Hindlimb muscle (tissue), 1 donor: Measurements from ENCODE around the gene EYS. TPM values are rescaled to one million over a fixed set of nuclear protein-coding genes. Genes with fewer than 3 reads are reported as not detected.
"Not testable (repeated sequence)": the region's sequence is repeated elsewhere in the genome, so short reads cannot be mapped to it uniquely, and the experiment has no call there.

Experiments used
- DNase-seq: peaks from one replicate; pipeline ENCODE4 v3.0.0-alpha.2; 2013
- polyA plus RNA-seq: library from polyadenylated mRNA; unstranded; fragments of 120-200 nt; gene quantifications from one replicate; pipeline ENCODE4 v1.2.1, GENCODE V29; 2013; ENCODE audit not compliant: insufficient read length

EYS gene
- polyA plus RNA-seq, 1 donor: 0.59 TPM

- no peak for DNase-seq
These were observed 256.6 kb downstream of the EYS start for GRCh38 chr6:65450451-65450850.

GRCh38 chr6:65449926-65450325 is 257.1 kb downstream of the EYS start:
- DNase-seq: no peak

DNA sequence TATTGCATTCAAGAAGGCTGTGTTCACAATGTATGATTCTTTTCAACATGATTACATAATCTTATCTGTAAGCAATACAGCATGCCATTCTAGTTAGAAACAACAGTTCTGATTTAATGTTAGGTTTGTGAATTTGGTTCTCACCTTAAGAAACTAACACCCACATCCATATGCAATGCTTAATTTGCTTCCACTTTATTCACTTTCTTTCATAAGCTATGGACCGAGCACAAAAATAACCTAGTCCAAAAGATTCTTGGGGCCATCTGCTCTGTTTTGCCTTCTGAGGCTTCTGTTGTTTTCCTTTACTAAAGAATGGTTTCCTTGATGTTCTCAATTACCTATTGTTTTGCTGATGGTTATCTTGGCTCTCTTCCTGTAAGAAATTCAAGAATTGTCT is 258.2 kb downstream of the EYS start:
- DNase-seq: no peak

DNA sequence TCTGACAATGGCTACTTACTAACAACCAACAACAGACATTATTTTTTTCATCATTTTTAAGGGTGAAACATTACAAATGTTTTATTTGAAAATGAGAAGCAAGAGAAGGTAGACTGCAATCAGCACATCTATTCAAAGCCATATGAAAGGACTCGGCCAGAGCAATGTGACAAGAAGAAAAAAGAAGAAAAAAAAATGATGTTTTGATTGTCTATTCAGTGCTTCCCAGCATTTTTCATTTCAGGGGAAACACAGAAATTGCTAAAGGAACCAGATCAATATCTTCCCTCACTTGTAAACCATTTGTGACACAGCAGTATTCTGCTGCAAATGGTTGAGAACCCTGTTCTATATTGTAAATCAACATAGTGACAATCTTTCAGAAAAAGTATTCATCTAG is 270.7 kb downstream of the EYS start:
- DNase-seq: no peak

- no peak for DNase-seq
These were observed 290.4 kb downstream of the EYS start for GRCh38 chr6:65416621-65417020.

- DNase-seq: no peak
These were observed 296.7 kb downstream of the EYS start for GRCh38 chr6:65410309-65410708.

GRCh38 chr6:65402564-65402963 is 304.5 kb downstream of the EYS start:
- DNase-seq: no peak

DNA sequence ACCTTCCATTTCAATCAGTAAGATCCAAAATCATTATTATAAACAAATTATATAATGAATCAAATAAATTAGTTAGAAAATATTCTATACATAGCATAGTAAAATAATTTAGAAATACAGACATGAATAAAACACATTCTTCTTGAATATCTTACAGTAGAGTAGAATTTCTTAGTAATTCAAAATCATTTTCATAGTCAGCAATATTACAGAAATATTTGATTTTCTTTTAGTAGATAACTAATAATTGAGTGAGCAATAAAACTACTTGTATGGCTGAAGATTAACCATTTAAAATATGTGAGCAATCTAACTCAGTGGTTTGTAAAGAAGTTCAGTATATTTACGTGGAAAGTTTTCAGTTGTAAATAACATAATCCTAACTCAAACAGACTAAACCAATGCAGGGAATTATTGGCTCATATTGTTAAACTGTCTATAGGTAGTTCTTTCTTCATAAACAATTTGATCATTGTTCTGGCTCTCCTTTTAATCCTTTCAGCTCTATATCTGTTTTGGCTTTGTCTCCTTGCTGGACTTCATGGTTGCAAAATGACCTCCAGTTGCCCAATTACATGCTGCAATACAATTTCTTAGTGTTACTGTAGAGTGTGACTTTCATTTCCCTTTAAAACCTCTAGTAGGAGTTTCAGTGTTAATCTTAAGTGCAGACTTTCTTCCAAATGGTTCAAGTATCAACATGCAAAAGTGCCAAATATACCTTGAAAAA is 307.5 kb downstream of the EYS start:
- DNase-seq: no peak

GRCh38 chr6:65398851-65399250 is 308.2 kb downstream of the EYS start:
- no peak for DNase-seq

GRCh38 chr6:65350530-65350929 is 356.5 kb downstream of the EYS start:
- DNase-seq: no peak

- DNase-seq: not testable (repeated sequence)
These were observed 404.4 kb downstream of the EYS start for GRCh38 chr6:65302655-65303054.

DNA sequence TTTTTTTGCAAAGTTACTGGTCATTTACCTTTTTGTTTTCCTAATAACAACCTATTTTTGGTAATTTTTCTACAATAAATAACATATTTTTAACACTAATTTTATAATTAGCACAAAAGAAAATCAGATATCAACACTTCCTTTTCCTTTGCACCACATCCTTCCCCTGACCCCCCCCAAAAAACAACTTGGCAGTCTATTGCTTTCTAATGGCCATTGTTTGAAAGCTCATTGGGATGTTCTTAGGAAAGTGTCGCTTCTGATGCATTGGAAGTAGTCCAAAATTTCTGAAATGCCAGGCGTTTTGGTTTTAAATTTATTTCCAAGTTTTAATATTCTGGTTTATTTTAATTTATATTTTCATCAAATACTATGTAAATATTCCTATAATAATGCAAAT is 407.8 kb downstream of the EYS start:
- DNase-seq: no peak

GRCh38 chr6:65295812-65296211 is 411.2 kb downstream of the EYS start:
- DNase-seq: no peak

DNA sequence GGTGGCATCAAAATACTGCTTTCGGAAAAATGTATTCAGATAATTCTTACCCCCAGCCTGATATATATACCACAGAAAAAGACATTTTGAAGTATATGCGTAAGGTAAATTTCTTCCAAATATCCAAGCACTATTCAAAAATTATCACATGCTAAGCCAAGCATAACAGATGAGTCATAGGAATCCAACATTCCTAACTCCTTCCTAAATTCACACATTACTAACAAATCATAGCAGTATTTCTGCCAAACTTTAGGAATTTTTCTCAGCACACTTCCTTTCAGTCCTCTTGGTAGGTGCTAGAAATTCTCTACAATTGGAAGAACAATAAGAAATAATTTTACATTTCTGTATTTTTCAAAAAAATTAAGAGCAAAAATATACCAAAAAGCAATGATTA is 417.5 kb downstream of the EYS start:
- no peak for DNase-seq

DNA sequence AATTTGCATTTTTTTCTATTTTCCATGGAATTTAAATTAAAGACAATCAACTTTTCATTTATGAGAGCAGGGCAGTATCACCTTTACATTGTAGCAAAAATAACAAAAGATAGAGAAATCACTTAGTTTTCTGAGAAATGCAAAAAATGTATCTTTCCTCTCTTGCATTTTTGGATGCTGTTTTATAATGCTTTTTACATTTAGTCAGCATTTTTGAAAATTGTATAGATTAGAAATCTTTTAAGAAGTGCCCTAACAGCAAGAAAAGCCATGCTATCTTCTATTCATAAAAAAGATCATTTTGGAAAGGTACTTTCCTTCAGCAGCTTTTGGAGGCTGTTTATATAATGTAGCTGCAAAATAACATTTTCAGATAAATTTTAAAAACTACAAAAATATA is 421.8 kb downstream of the EYS start:
- DNase-seq: no peak

DNA sequence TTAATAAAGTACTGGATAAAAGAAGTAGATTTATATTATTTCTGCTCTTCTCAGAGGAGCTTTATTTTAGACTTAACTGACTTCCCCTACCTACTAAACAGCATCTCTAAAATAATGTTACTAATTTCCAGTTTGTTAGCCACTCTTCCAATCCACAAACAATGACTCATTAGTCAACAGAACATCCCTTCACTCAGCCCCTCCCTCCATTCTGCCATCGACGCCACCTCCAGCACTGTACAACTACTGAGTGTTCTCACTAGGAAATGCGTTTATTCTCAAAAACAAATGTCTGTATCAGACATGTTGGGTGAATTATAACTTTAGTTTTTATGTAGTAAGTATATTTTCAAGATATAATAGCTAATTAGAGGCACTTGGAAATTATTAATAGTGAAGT is 427.0 kb downstream of the EYS start:
- no peak for DNase-seq

- no peak for DNase-seq
These were observed 444.8 kb downstream of the EYS start for GRCh38 chr6:65262241-65262640.

DNA sequence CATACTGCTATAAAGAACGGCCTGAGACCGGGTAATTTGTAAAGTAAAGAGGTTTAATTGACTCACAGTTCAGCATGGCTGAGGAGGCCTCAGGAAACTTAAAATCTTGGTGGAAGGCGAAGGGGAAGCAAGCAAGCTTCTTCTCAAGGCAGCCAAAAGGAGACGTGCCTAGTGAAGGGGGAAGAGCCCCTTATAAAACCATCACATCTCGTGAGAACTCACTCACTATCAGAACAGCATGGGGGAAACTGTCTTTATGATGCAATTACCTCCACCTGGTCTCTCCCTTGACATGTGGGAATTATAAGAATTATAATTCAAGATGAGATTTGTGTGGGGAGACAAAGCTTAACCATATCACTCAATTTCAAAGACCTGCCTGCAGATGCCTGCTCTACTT is 447.0 kb downstream of the EYS start:
- no peak for DNase-seq

DNA sequence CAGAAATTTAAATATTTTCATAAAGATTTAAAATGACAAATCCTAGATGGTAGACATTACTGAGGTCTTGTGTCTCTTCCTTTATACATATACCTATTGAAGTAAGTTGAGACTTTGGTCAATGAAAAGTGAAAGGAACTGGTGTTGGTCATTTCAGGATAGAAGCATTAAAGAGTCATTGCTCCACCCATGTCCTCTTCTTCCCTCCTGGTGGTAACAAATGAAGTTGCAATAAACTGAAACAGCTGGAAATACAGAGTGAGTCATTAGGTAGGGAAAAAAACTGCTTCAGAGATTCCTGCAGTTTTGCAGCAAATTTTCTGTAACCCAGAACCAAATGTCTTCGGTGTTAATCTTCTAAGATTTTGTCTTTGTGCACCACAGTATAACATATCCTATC is 448.0 kb downstream of the EYS start:
- no peak for DNase-seq

- DNase-seq: no peak
These were observed 454.0 kb downstream of the EYS start for GRCh38 chr6:65253041-65253440.

DNA sequence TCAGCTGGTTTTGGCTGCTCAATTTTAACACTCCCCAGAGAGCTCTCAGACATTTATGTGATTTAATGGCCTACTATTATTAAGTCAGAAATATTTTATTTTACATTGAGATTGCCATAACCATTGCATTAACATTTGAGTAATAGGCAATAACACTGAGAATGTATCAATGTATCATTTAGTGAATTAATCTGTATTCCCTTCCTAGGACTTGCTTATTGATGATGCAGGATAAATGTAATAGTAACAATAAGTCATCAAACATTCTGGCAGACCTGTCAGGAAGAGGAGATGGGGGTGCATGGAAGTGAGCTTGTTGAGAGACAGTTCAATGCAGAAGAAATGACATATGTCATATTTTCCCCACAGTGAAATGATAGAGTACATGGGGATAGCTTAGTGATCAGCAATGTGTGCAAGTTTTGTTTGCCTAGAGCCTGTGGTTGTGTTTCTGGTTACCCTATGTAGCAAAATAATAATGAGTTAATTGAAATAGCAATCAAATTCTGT is 458.9 kb downstream of the EYS start:
- DNase-seq: peak; percentile 0

DNA sequence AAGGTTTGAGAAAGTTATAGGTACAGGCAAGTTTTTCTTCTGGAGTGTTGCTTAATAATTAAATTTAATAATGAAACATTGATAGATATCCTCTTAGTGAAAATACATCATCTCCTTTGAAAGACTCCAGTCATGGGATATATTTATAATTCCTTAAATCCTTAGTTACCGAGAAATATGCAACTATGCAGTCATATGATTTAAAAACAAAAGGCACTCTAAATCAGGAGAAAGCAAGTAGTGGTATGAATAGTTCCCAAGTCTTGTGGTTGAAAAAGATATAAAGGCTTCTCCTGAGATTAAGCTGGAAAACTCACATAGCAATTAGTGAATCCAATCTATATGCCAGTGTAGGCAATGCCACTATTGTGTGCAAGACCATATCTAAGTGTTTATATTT is 475.4 kb downstream of the EYS start:
- no peak for DNase-seq

DNA sequence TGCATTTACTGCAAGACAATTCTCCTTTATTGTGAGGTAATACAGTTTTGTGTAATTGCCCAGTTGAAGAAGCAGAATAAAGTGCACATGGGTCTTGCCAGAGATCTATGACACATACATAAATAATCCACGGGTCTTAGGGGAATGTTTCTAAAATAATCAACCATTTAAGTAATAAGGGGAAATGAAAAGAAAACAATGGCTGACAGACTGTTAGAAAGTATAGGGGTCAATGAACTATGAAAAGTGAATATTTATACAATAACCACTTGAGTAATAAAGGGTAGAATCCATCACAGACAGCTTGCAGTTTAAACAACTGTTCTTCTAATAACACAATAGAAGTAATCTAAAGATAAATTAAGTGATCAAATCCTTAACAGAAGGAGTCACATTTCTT is 477.2 kb downstream of the EYS start:
- no peak for DNase-seq

DNA sequence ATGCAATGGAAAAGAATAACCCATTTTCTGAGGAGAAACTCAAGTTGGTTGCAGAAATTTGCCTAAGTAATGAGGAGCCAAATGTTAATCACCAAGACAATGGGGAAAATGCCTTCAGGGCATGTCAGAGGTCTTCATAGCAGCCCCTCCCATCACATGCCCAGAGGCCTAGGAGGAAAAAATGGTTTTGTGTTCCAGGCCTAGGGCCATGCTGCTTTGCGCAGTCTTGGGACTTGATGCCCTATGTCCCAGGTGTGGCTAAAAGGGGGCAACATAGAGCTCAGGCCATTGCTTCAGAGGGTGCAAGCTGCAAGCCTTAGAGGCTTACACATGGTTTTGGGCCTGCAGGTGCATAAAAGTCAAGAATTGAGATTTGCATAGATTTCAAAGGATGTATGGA is 485.9 kb downstream of the EYS start:
- DNase-seq: no peak

DNA sequence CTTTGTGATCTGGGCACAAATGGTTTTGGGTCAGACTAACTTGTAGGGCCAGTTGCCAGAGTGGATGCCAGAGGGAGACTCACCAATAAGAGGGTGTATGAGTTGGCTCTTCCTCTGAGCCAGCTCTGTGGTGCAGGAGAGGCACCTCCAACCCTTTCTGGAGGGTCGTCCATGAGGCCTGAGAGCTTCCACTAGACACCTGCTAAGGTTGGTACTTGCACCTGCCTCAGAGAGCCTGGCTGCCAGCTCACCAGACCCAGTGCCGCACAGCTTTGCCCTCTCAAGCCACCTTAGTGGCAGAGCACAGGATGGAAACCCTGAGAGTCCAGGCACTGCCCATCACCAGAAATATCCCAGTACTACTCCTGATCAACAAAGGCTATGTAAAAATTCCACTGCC is 504.3 kb downstream of the EYS start:
- DNase-seq: no peak
